Activated CD8-positive, alpha-beta memory T cell treated with anti-CD3 and anti-CD28 coated beads, Interleukin-2, amount 50 U/mL, for 24 hours (primary cell): ENCODE data around the gene LECT2.

Experiments
- DNase-seq: peaks from one replicate; pipeline ENCODE4 v3.0.0-alpha.2; 2020; ENCODE audit errors: extremely low read depth

LECT2 gene

GRCh38 chr5:135954899-135955298, at the start of gene LECT2:
Gene LECT2, minus strand, starts transcription at chr5:135954983. Its CDS starts 150 bp downstream, at chr5:135954833.
- no peak for DNase-seq

DNA sequence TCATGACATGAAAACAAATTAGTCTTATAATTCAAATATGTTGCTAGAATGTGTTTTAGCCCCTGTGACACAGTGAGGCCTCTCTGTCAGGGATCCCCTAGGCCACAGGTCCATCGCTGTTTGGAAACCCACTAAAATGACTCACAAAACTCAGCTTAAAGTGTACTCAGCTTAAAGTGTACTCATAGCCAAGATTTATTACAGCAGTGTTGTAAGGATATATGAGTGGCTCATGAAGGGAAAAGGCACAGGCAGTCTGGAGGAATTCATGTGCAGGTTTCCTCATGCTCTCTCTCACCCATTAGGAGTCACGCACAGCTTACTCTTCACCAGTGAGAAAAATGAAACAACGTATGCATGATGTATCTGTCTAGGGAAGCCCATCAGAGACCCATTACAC, 49.7 kb upstream of the LECT2 start:
- DNase-seq: no peak

DNA sequence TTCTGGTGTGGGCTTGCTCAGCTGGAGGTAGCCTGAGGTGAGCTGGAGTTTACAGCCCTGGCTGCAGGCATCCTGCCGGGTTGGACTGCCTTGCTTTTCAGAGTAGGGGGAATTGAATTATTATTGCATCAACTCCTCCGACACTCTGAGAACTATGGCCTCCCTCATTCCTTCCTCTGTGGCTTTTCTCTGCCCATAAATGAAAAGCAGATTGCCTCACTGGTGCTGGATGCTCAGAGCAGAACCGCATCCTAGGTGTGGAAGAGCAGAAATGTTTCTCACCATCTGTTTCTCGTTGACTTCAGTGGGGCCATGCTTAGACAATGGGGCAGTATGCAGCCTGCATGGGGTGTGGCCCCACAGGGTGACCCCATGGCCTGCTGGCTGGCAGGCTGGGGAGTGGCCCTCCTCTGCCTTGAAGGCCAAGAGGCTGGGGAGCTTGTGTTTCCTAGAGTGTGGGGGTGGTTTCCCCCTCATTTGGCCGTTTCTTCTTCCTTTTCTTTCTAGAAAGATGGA, 46.7 kb upstream of the LECT2 start:
- DNase-seq: no peak

DNA sequence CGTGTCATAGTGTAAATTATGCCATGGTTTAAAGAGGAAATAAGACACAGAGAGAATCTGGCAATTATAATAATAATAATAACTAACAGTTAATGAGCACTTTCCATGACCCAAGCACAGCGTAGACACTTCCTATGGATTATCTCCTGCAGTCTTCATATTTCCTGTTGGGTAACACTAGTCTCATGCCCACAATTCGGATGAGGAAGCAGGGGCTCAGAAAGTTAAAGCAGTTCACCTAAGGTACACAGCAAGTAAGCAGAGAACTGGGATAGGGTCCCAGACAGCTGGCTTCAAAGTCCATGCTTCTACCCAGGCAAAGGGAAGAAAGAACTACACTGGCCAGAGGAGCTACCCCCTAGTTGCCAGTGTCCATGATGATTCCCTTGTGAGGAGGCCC, 46.1 kb upstream of the LECT2 start:
- DNase-seq: no peak

DNA sequence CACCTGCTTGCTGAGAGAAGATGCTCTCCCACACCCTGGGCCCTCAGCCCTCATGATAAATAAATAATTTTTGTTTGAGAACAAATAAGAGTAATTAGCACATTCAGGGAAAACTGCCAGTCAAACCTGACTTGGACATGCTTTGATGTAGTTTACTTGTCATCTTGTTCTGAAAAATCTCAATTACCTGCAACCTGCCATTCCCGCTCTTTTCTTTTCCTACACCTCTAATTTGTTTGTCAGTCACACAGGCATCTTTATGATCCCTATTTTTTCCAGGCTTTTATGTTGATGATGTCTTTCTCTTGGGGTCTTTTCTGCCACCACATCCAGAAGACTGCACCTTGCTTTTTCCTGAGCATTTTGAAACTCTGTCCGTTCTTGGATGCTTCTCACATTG, 45.4 kb upstream of the LECT2 start:
- DNase-seq: no peak

GRCh38 chr5:135999406-136000139, 44.8 kb upstream of the LECT2 start:
- DNase-seq: no peak

DNA sequence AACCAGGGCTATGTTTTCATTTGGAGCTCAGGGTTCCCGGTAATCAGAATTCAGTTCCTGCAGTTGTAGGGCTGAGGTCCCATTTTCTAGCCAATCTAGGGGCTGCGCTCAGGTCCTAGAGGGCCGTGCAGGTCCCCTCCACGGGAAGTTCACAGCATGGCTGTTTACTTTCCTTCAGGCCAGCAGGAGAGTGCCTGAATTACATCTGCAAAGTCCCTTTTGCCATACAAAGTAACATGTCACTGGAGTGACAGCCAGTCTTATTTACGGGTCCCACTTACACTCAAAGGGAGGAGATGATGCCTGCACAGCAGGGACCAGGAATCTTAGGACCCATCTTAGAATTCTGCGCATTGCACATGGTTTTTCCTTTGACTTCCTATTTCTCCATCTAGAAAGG, 44.1 kb upstream of the LECT2 start:
- DNase-seq: no peak

DNA sequence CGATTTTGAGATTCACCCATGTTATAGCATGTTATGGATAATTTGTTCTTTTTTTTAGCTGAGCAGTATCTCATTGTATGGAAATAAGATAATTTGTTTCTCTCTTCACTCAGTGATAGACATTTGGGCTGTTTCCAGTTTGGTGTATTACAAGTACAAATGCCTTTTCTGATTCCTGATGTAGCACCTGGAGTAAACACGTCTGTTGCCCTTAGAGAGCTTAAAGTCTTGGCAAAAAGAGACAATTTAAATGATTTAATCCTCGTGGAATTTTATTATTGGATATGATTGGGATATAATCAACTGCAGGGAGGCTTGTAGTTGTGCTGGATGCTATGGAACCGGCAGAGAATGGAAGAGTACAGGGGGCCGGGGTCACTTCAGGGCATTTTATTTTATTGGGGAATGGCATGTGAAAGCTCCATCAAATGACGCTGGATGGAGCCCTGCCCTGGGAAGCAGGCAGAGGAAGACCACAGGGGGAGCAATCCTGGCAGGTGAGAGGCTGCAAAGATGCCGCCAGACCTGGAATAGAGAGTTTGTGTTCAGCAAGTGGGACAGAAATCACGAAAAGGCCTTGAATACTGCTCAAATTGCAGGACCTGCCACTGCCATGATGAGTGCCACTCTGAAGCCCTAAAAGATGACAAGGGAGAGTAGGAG, 43.0 kb upstream of the LECT2 start:
- DNase-seq: no peak

- DNase-seq: no peak
Observed at GRCh38 chr5:135996611-135997010, 41.8 kb upstream of the LECT2 start.

GRCh38 chr5:135995976-135996375, 41.2 kb upstream of the LECT2 start:
- no peak for DNase-seq

- no peak for DNase-seq
Observed at GRCh38 chr5:135993880-135994636, 39.3 kb upstream of the LECT2 start.

- no peak for DNase-seq
Observed at GRCh38 chr5:135993335-135993879, 38.6 kb upstream of the LECT2 start.

DNA sequence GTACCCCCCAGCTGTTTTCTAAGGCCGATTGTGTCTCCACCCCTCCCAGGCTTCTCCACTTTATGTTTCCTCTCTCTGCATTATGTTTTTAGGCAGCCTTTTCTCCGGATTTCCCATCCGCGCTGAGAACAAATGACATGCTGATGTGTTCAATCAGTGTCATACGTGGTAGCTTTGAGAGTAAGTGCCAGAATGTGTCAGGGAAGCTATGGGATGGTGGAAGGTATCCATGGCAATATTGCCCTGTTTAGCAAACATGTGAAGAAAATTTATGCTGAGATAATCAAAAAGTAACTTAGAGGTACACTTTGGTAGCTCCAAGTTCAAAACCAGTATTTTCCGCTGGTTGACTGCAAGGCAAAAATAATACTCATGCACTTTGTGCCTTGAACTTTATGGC, 36.6 kb upstream of the LECT2 start:
- no peak for DNase-seq

DNA sequence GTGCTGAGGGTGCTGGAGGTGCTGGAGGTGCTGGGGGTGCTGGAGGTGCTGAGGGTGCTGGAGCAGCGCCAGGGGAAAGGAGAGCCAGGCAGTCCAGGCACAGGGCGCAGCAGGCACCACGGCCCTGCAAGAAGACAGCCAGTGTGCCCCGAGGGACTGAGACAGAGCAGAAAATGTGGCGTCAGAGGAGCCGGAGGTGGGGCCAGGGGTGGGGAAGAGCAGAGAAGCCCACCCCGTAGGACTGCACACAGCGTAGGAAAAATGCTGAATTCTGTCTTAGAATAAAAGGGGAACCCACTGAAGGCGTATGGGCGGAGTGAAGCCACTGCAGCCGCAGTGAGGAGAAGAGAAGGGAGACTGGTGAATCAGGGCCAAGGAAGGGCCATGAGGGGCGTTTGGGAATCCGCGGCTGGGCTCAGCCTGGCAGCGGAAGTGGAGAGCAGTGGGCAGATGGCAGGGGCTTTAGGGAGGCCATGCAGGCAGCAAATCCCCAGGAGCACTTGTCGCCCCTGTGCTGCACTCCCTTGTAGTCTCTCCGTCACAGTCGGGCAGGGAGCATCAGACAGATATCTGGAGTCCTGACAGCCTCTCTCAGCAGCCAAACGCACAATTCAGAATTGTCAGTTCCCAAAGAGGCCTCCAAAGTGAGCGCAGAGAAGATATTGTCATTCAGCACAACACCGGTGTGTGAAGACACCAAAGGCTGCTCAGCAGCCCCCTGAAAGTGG, 35.9 kb upstream of the LECT2 start:
- DNase-seq: no peak

- DNase-seq: no peak
Observed at GRCh38 chr5:135989686-135990085, 34.9 kb upstream of the LECT2 start.

DNA sequence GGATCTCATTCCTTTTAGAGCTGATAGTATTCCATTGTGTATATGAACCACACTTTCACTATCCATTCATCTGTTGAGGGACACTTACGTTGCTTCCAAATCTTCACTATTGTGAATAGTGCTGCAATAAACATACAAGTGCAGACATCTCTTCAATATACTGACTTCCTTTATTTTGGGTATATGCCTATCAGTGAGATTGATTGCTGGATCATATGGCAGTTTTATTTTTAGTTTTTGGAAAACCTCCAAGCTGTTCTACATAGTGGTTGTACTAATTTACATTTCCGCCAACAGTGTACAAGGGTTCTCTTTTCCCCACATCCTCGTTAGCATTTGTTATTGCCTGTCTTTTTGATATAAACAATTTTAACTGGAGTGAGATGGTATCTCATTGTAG, 33.8 kb upstream of the LECT2 start:
- no peak for DNase-seq

- DNase-seq: no peak
Observed at GRCh38 chr5:135986891-135987401, 32.2 kb upstream of the LECT2 start.

DNA sequence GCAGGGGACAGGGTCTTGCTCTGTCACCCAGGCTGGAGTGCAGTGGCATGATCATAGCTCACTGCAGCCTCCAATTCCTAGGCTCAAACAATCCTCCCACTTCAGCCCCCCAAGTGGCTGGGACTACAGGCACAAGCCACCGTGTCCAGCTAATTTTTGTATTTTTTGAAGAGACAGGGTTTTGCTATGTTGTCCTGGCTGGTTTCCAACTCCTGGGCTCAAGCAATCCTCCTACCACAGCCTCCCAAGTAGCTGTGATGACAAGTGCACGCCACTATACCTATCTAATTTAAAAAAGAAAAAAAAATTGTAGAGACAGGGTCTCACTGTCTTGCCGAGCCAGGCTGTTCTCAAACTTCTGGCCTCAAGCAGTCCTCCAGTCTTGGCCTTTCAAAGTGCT, 31.6 kb upstream of the LECT2 start:
- no peak for DNase-seq

GRCh38 chr5:135985951-135986350, 31.2 kb upstream of the LECT2 start:
- DNase-seq: no peak

DNA sequence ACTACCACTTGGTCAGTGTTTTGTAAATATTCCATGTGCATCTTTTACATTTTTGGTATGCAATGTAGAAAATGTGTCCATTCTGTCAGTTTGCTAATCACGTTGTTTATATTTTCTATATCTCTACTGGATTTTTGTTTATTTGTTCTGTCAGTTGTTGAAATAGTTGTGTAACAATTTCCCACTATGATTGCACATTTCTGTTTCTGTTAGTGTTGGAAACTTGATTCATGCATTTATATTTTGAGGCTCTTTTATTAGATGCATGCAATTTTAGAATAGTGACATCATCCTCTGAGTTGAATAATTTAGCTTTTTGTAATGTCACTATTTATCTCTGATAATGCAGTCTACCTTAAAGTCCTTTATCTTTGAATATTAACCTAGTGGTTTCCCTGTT, 25.8 kb upstream of the LECT2 start:
- DNase-seq: no peak

GRCh38 chr5:135979510-135979909, 24.7 kb upstream of the LECT2 start:
- no peak for DNase-seq
